Thoracic aorta (tissue), 2 donors: ENCODE measurements around the gene IRF5. TPM values are rescaled to one million over a fixed set of nuclear protein-coding genes. Genes with fewer than 3 reads are reported as not detected.
"Not testable (repeated sequence)": the region's sequence is repeated elsewhere in the genome, so short reads cannot be mapped to it uniquely, and the experiment has no call there.

Experiments used
- ATAC-seq: fragments of 150-250 bp; one replicate; pipeline ENCODE4 v1.8.0; 2017; ENCODE audit warnings: low read depth; ENCODE audit not compliant: insufficient number of reproducible peaks, low FRiP score
- DNase-seq: peaks from one replicate; pipeline ENCODE4 v3.0.0-alpha.2; 2020; ENCODE audit warnings: low spot score
- H3K27ac ChIP-seq, 2 donors: fragments of 200-600 bp; sonication (generic); 1 replicate in 1 of 2; 2 replicates in 1 of 2; pipeline ENCODE4 v1.5.1; 2016; ENCODE audit warnings: mild to moderate bottlenecking in 2 of 2, moderate library complexity in 2 of 2
- H3K27me3 ChIP-seq: fragments of 200-600 bp; sonication (generic); replicated peaks from 2 replicates; pipeline ENCODE4 v1.6.0; 2016; ENCODE audit warnings: mild to moderate bottlenecking; ENCODE audit not compliant: insufficient read depth
- H3K36me3 ChIP-seq: fragments of 200-600 bp; sonication (generic); one replicate; pipeline ENCODE4 v1.5.1; 2016
- H3K4me1 ChIP-seq, 2 donors: fragments of 200-600 bp; sonication (generic); 1 replicate in 1 of 2; 2 replicates in 1 of 2; pipeline versions ENCODE4 v1.5.1 to v1.6.0; 2016; ENCODE audit warnings: low read depth in 2 of 2, mild to moderate bottlenecking in 1 of 2; ENCODE audit not compliant: control insufficient read depth in 1 of 2
- H3K4me3 ChIP-seq: fragments of 200-600 bp; sonication (generic); 2 replicates; pipeline ENCODE4 v1.5.1; 2016; ENCODE audit warnings: mild to moderate bottlenecking
- H3K9me3 ChIP-seq: fragments of 200-600 bp; sonication (generic); 2 replicates; pipeline ENCODE4 v1.5.1; 2016
- CTCF ChIP-seq: fragments of 200-600 bp; sonication (generic); IDR thresholded peaks from one replicate; pipeline ENCODE4 v1.5.1; 2019; ENCODE audit warnings: antibody characterized with exemption
- total RNA-seq, 2 donors: library from RNA; depleted of rRNA; stranded (reverse); fragments of >200 nt; gene quantifications; one replicate each; pipeline versions ENCODE4 v1.1.0 to v1.2.3, GENCODE V29; 2016

The IRF5 gene
- total RNA-seq, 2 donors from 2014 or later, result 11.9 to 25.0 TPM

GRCh38 chr7:128941323-128941890 is 3.7 kb downstream of the IRF5 start:
- Histone ChIP-seq H3K4me1 (peaks cover 0 to 15% of the 10 kb centered on the region in 2 donors), H3K27me3 (no peaks in the 10 kb centered on the region), H3K4me3 (peak overlapping the region; percentile 91), H3K9me3 (no peaks in the 10 kb centered on the region), H3K36me3 (no peaks in the 10 kb centered on the region), H3K27ac (no peak overlapping the region)
- DNase-seq (no peak), ATAC-seq (no peak)
- no peak for TF ChIP-seq CTCF

- no peak for DNase-seq
- Histone ChIP-seq H3K4me1 (peaks cover 0 to 15% of the 10 kb centered on the region in 2 donors), H3K27me3 (no peaks in the 10 kb centered on the region), H3K4me3 (no peak overlapping the region), H3K36me3 (no peaks in the 10 kb centered on the region), H3K9me3 (no peaks in the 10 kb centered on the region), H3K27ac (no peak overlapping the region)
- no peak for TF ChIP-seq CTCF
- no peak for ATAC-seq
Measured at GRCh38 chr7:128941946-128942526, 4.3 kb downstream of the IRF5 start.

GRCh38 chr7:128943251-128943650 is 5.5 kb downstream of the IRF5 start:
- not testable (repeated sequence) for H3K27me3 ChIP-seq, H3K4me1 ChIP-seq, H3K27ac ChIP-seq, H3K9me3 ChIP-seq, ATAC-seq, H3K36me3 ChIP-seq, H3K4me3 ChIP-seq, DNase-seq

- H3K9me3 ChIP-seq, result no peaks in the 10 kb centered on the region
- no peak for TF ChIP-seq CTCF
Measured at GRCh38 chr7:128944487-128945236, 6.9 kb downstream of the IRF5 start.

GRCh38 chr7:128945668-128946366 is 8.1 kb downstream of the IRF5 start:
- ATAC-seq, result no peak
- DNase-seq, result no peak
- H3K36me3 ChIP-seq, result no peaks in the 10 kb centered on the region
- H3K9me3 ChIP-seq, result no peaks in the 10 kb centered on the region
- no peak for TF ChIP-seq CTCF
- H3K4me1 ChIP-seq, result no peaks in the 10 kb centered on the region
- no peak overlapping the region for H3K4me3 ChIP-seq
- no peaks in the 10 kb centered on the region for H3K27me3 ChIP-seq
- no peak overlapping the region for H3K27ac ChIP-seq

More at GRCh38 chr7:128944487-128945236, 6.9 kb downstream of the IRF5 start:
- Histone ChIP-seq H3K36me3 (no peaks in the 10 kb centered on the region), H3K27ac (no peak overlapping the region), H3K4me3 (no peak overlapping the region), H3K27me3 (no peaks in the 10 kb centered on the region), H3K4me1 (no peaks in the 10 kb centered on the region)
- ATAC-seq (no peak), DNase-seq (no peak)
